WTC11 (cell line): ENCODE measurements around the gene SPC24.

Experiments used
- FOXP1 ChIP-seq: sonication (generic); formaldehyde crosslinking; IDR thresholded peaks from 2 replicates; pipeline ENCODE4 v1.8.0; 2022; ENCODE audit warnings: missing genetic modification reagents, mild to moderate bottlenecking, moderate library complexity, borderline replicate concordance
- IRF2 ChIP-seq: sonication (generic); formaldehyde crosslinking; IDR thresholded peaks from 2 replicates; pipeline ENCODE4 v1.8.0; 2022; ENCODE audit warnings: low read depth, missing genetic modification reagents, borderline replicate concordance
- JUN ChIP-seq: sonication (generic); formaldehyde crosslinking; IDR thresholded peaks from 2 replicates; pipeline ENCODE4 v1.8.0; 2023; ENCODE audit warnings: mild to moderate bottlenecking, missing genetic modification reagents
- TF ChIP-seq, protein P1 (sequence below): fragments of 200-600 bp; IDR thresholded peaks from 2 replicates; pipeline ENCODE4 v1.8.0; 2022; ENCODE audit warnings: antibody characterized with exemption
- TF ChIP-seq, protein P2 (sequence below): sonication (generic); formaldehyde crosslinking; IDR thresholded peaks from 2 replicates; pipeline ENCODE4 v1.8.1; 2023; ENCODE audit warnings: mild to moderate bottlenecking, missing genetic modification reagents
- TF ChIP-seq, protein P3 (sequence below): sonication (generic); formaldehyde crosslinking; IDR thresholded peaks from 2 replicates; pipeline ENCODE4 v1.8.1; 2023; ENCODE audit warnings: mild to moderate bottlenecking, moderate library complexity, missing genetic modification reagents
- TF ChIP-seq, protein P4 (sequence below): sonication (generic); formaldehyde crosslinking; IDR thresholded peaks from 2 replicates; pipeline ENCODE4 v1.8.1; 2022; ENCODE audit warnings: low read depth, mild to moderate bottlenecking, moderate library complexity, missing genetic modification reagents, borderline replicate concordance
- TF ChIP-seq, protein P5 (sequence below): sonication (generic); formaldehyde crosslinking; IDR thresholded peaks from 2 replicates; pipeline ENCODE4 v1.8.0; 2022; ENCODE audit warnings: mild to moderate bottlenecking, missing genetic modification reagents

DNA sequence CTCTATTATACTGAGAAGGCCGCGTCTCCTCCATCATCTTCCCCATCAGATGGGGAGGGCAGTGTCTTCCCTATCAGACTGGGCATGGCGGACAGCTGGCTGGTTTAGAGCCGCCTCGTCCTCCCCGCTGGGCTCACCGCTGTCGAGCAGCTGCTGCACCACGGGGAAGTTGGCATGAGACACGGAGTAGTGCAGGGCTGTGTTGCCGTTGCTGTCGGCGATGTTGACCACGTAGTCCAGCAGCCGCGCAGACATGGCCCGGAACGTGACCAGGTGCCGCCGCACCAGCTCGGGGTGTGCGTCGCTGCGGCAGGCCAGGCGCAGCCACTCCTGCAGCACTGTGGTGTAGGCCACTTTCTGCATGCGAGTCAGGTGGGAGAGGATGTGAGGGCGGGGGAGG, 18.8 kb upstream of the SPC24 start:
- TF ChIP-seq, protein P1, sequence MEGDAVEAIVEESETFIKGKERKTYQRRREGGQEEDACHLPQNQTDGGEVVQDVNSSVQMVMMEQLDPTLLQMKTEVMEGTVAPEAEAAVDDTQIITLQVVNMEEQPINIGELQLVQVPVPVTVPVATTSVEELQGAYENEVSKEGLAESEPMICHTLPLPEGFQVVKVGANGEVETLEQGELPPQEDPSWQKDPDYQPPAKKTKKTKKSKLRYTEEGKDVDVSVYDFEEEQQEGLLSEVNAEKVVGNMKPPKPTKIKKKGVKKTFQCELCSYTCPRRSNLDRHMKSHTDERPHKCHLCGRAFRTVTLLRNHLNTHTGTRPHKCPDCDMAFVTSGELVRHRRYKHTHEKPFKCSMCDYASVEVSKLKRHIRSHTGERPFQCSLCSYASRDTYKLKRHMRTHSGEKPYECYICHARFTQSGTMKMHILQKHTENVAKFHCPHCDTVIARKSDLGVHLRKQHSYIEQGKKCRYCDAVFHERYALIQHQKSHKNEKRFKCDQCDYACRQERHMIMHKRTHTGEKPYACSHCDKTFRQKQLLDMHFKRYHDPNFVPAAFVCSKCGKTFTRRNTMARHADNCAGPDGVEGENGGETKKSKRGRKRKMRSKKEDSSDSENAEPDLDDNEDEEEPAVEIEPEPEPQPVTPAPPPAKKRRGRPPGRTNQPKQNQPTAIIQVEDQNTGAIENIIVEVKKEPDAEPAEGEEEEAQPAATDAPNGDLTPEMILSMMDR = no peak
- no peak for TF ChIP-seq JUN
- TF ChIP-seq, protein P2, sequence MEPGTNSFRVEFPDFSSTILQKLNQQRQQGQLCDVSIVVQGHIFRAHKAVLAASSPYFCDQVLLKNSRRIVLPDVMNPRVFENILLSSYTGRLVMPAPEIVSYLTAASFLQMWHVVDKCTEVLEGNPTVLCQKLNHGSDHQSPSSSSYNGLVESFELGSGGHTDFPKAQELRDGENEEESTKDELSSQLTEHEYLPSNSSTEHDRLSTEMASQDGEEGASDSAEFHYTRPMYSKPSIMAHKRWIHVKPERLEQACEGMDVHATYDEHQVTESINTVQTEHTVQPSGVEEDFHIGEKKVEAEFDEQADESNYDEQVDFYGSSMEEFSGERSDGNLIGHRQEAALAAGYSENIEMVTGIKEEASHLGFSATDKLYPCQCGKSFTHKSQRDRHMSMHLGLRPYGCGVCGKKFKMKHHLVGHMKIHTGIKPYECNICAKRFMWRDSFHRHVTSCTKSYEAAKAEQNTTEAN (CRISPR knock-in tag) = no peak
- TF ChIP-seq, protein P3, sequence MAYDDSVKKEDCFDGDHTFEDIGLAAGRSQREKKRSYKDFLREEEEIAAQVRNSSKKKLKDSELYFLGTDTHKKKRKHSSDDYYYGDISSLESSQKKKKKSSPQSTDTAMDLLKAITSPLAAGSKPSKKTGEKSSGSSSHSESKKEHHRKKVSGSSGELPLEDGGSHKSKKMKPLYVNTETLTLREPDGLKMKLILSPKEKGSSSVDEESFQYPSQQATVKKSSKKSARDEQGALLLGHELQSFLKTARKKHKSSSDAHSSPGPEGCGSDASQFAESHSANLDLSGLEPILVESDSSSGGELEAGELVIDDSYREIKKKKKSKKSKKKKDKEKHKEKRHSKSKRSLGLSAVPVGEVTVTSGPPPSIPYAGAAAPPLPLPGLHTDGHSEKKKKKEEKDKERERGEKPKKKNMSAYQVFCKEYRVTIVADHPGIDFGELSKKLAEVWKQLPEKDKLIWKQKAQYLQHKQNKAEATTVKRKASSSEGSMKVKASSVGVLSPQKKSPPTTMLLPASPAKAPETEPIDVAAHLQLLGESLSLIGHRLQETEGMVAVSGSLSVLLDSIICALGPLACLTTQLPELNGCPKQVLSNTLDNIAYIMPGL (CRISPR knock-in tag) = no peak
- TF ChIP-seq FOXP1 (CRISPR knock-in tag) = no peak
- TF ChIP-seq IRF2 = no peak
- TF ChIP-seq, protein P4, sequence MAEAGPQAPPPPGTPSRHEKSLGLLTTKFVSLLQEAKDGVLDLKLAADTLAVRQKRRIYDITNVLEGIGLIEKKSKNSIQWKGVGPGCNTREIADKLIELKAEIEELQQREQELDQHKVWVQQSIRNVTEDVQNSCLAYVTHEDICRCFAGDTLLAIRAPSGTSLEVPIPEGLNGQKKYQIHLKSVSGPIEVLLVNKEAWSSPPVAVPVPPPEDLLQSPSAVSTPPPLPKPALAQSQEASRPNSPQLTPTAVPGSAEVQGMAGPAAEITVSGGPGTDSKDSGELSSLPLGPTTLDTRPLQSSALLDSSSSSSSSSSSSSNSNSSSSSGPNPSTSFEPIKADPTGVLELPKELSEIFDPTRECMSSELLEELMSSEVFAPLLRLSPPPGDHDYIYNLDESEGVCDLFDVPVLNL (CRISPR knock-in tag) = no peak
- TF ChIP-seq, protein P5, sequence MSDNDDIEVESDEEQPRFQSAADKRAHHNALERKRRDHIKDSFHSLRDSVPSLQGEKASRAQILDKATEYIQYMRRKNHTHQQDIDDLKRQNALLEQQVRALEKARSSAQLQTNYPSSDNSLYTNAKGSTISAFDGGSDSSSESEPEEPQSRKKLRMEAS (CRISPR knock-in tag) = no peak
